Measurements from ENCODE around the gene LAIR2. TPM values are rescaled to one million over a fixed set of nuclear protein-coding genes. Genes with fewer than 3 reads are reported as not detected.

LAIR2 gene
- total and polyA plus RNA-seq, 2 of the 13 experiments (the other 11 are each of a cell fraction or from before 2014, with no cell fraction given): 1.3 to 1.9 TPM

DNA sequence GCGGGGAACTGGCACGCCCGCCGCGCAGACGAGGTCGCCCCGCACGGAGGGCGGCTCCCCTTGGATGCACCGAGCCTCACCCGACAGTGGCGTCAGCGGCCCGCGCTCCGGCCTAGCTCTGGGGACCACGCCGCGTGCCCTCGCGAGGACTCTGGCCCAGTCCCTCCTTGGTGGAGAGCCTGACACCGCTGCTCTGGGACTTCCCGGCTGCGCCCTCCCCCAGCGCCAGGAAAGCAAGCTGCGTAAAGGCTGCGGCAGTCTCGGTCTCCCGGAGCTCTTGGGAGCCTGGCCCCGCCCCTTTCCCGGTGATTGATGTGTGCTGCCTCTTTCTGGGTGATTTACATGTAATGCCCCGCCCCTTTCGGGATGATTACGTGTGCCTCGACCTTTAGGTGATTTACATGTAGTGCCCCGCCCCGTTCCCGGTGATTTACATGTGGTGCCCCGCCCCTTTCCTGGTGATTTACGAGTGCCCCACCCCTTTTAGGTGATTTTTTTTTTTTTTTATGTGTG, 39.0 kb upstream of the LAIR2 start, which contains the start of gene LENG9 (continued):
- TF ChIP-seq ZNF543 (CRISPR knock-in tag; IDR thresholded peaks at IDR 0.05) (no peak), ZNF256 (CRISPR knock-in tag; conservative IDR thresholded peaks at IDR 0.05) (no peak), CHD4 (IDR thresholded peaks at IDR 0.05; ENCODE audit: borderline replicate concordance, low read length) (no peak), ZNF367 (CRISPR knock-in tag; IDR thresholded peaks at IDR 0.05; ENCODE audit: borderline replicate concordance) (no peak), NR2F6 (IDR thresholded peaks at IDR 0.05) (no peak), NR2F6 (CRISPR knock-in tag; IDR thresholded peaks at IDR 0.05) (no peak), RXRB (CRISPR knock-in tag; IDR thresholded peaks at IDR 0.05; ENCODE audit: borderline replicate concordance) (peak; percentile 46), ZNF430 (CRISPR knock-in tag; IDR thresholded peaks at IDR 0.05) (peak; percentile 54; the same call in 1 of the 2 replicates), ZSCAN29 (CRISPR knock-in tag; conservative IDR thresholded peaks at IDR 0.05) (no peak), ELF4 (CRISPR knock-in tag; IDR thresholded peaks at IDR 0.05; ENCODE audit: borderline replicate concordance) (no peak), ZNF138 (CRISPR knock-in tag; IDR thresholded peaks at IDR 0.05; ENCODE audit: low read depth) (no peak; the same call in 1 of the 2 replicates), ZNF484 (CRISPR knock-in tag; IDR thresholded peaks at IDR 0.05; ENCODE audit: borderline replicate concordance, low read depth) (no peak), KDM5B (CRISPR knock-in tag; IDR thresholded peaks at IDR 0.05; ENCODE audit: borderline replicate concordance) (peak; percentile 51; the same call in 1 of the 2 replicates), CENPT (CRISPR knock-in tag; IDR thresholded peaks at IDR 0.05; ENCODE audit: low read depth) (no peak), MLLT10 (CRISPR knock-in tag; IDR thresholded peaks at IDR 0.05) (no peak), ZNF564 (CRISPR knock-in tag; IDR thresholded peaks at IDR 0.05) (no peak), ZNF777 (CRISPR knock-in tag; IDR thresholded peaks at IDR 0.05) (no peak)
- TF ChIP-seq, protein P1, sequence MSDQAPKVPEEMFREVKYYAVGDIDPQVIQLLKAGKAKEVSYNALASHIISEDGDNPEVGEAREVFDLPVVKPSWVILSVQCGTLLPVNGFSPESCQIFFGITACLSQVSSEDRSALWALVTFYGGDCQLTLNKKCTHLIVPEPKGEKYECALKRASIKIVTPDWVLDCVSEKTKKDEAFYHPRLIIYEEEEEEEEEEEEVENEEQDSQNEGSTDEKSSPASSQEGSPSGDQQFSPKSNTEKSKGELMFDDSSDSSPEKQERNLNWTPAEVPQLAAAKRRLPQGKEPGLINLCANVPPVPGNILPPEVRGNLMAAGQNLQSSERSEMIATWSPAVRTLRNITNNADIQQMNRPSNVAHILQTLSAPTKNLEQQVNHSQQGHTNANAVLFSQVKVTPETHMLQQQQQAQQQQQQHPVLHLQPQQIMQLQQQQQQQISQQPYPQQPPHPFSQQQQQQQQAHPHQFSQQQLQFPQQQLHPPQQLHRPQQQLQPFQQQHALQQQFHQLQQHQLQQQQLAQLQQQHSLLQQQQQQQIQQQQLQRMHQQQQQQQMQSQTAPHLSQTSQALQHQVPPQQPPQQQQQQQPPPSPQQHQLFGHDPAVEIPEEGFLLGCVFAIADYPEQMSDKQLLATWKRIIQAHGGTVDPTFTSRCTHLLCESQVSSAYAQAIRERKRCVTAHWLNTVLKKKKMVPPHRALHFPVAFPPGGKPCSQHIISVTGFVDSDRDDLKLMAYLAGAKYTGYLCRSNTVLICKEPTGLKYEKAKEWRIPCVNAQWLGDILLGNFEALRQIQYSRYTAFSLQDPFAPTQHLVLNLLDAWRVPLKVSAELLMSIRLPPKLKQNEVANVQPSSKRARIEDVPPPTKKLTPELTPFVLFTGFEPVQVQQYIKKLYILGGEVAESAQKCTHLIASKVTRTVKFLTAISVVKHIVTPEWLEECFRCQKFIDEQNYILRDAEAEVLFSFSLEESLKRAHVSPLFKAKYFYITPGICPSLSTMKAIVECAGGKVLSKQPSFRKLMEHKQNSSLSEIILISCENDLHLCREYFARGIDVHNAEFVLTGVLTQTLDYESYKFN (CRISPR knock-in tag; conservative IDR thresholded peaks at IDR 0.05): no peak
- TF ChIP-seq, protein P2, sequence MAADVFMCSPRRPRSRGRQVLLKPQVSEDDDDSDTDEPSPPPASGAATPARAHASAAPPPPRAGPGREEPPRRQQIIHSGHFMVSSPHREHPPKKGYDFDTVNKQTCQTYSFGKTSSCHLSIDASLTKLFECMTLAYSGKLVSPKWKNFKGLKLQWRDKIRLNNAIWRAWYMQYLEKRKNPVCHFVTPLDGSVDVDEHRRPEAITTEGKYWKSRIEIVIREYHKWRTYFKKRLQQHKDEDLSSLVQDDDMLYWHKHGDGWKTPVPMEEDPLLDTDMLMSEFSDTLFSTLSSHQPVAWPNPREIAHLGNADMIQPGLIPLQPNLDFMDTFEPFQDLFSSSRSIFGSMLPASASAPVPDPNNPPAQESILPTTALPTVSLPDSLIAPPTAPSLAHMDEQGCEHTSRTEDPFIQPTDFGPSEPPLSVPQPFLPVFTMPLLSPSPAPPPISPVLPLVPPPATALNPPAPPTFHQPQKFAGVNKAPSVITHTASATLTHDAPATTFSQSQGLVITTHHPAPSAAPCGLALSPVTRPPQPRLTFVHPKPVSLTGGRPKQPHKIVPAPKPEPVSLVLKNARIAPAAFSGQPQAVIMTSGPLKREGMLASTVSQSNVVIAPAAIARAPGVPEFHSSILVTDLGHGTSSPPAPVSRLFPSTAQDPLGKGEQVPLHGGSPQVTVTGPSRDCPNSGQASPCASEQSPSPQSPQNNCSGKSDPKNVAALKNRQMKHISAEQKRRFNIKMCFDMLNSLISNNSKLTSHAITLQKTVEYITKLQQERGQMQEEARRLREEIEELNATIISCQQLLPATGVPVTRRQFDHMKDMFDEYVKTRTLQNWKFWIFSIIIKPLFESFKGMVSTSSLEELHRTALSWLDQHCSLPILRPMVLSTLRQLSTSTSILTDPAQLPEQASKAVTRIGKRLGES (CRISPR knock-in tag; IDR thresholded peaks at IDR 0.05; ENCODE audit: borderline replicate concordance): no peak
- TF ChIP-seq, protein P3, sequence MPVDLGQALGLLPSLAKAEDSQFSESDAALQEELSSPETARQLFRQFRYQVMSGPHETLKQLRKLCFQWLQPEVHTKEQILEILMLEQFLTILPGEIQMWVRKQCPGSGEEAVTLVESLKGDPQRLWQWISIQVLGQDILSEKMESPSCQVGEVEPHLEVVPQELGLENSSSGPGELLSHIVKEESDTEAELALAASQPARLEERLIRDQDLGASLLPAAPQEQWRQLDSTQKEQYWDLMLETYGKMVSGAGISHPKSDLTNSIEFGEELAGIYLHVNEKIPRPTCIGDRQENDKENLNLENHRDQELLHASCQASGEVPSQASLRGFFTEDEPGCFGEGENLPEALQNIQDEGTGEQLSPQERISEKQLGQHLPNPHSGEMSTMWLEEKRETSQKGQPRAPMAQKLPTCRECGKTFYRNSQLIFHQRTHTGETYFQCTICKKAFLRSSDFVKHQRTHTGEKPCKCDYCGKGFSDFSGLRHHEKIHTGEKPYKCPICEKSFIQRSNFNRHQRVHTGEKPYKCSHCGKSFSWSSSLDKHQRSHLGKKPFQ (CRISPR knock-in tag; IDR thresholded peaks at IDR 0.05; ENCODE audit: insufficient replicate concordance): peak; percentile 72
- TF ChIP-seq, protein P4, sequence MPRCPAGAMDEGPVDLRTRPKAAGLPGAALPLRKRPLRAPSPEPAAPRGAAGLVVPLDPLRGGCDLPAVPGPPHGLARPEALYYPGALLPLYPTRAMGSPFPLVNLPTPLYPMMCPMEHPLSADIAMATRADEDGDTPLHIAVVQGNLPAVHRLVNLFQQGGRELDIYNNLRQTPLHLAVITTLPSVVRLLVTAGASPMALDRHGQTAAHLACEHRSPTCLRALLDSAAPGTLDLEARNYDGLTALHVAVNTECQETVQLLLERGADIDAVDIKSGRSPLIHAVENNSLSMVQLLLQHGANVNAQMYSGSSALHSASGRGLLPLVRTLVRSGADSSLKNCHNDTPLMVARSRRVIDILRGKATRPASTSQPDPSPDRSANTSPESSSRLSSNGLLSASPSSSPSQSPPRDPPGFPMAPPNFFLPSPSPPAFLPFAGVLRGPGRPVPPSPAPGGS (CRISPR knock-in tag; IDR thresholded peaks at IDR 0.05): no peak
